ES-I3 (cell line): ENCODE results near the gene TMEM178A.
"Not testable (repeated sequence)": the region's sequence is repeated elsewhere in the genome, so short reads cannot be mapped to it uniquely, and the experiment has no call there.

ENCODE experiments used
- H3K36me3 ChIP-seq: 2 replicates; pipeline ENCODE4 v1.6.1; 2013; ENCODE audit warnings: mild to moderate bottlenecking, low read length, control low read depth, moderate library complexity; ENCODE audit not compliant: insufficient read depth
- H3K4me1 ChIP-seq: 2 replicates; pipeline ENCODE4 v1.6.1; 2013; ENCODE audit warnings: mild to moderate bottlenecking, control low read depth, low read length; ENCODE audit not compliant: insufficient read depth
- H3K9ac ChIP-seq: 2 replicates; pipeline ENCODE4 v1.6.1; 2013; ENCODE audit warnings: low read depth, mild to moderate bottlenecking, low read length, moderate library complexity
- H3K9me3 ChIP-seq: 2 replicates; pipeline ENCODE4 v1.6.1; 2013; ENCODE audit warnings: mild to moderate bottlenecking, low read length, moderate library complexity; ENCODE audit not compliant: control insufficient read depth, insufficient read depth

The TMEM178A gene

GRCh38 chr2:39720970-39721369, 55.3 kb downstream of the TMEM178A start:
- no peaks in the 10 kb centered on the region for H3K9me3 ChIP-seq
- H3K9ac ChIP-seq, result no peak overlapping the region
- H3K4me1 ChIP-seq, result peaks cover 23% of the 10 kb centered on the region
- H3K36me3 ChIP-seq, result no peaks in the 10 kb centered on the region

- no peaks in the 10 kb centered on the region for H3K9me3 ChIP-seq
- no peaks in the 10 kb centered on the region for H3K36me3 ChIP-seq
- H3K9ac ChIP-seq, result no peak overlapping the region
- peaks cover 23% of the 10 kb centered on the region for H3K4me1 ChIP-seq
These were observed 57.8 kb downstream of the TMEM178A start for GRCh38 chr2:39723497-39723896.

GRCh38 chr2:39723946-39724827, 58.5 kb downstream of the TMEM178A start:
- Histone ChIP-seq H3K36me3 (no peaks in the 10 kb centered on the region), H3K9me3 (no peaks in the 10 kb centered on the region), H3K9ac (no peak overlapping the region), H3K4me1 (peaks cover 23% of the 10 kb centered on the region)

- no peaks in the 10 kb centered on the region for H3K36me3 ChIP-seq
- no peaks in the 10 kb centered on the region for H3K9me3 ChIP-seq
- no peak overlapping the region for H3K9ac ChIP-seq
- H3K4me1 ChIP-seq, result peaks cover 23% of the 10 kb centered on the region
These were observed 59.1 kb downstream of the TMEM178A start for GRCh38 chr2:39724828-39725144.

- no peaks in the 10 kb centered on the region for H3K9me3 ChIP-seq
- no peak overlapping the region for H3K9ac ChIP-seq
- H3K36me3 ChIP-seq, result no peaks in the 10 kb centered on the region
- H3K4me1 ChIP-seq, result peaks cover 22% of the 10 kb centered on the region
These were observed 59.7 kb downstream of the TMEM178A start for GRCh38 chr2:39725401-39725800.

- H3K9ac ChIP-seq, H3K36me3 ChIP-seq: not testable (repeated sequence)
These were observed 62.4 kb downstream of the TMEM178A start for GRCh38 chr2:39728085-39728484.

GRCh38 chr2:39728941-39729351, 63.2 kb downstream of the TMEM178A start:
- peaks cover 6% of the 10 kb centered on the region; the same call in 1 of the 2 replicates for H3K4me1 ChIP-seq
- no peaks in the 10 kb centered on the region for H3K9me3 ChIP-seq
- H3K36me3 ChIP-seq, result no peaks in the 10 kb centered on the region
- H3K9ac ChIP-seq, result no peak overlapping the region

More at GRCh38 chr2:39728085-39728484, 62.4 kb downstream of the TMEM178A start:
- peaks cover 10% of the 10 kb centered on the region; the same call in 1 of the 2 replicates for H3K4me1 ChIP-seq
- H3K9me3 ChIP-seq, result not testable (repeated sequence)

GRCh38 chr2:39730276-39730675, 64.6 kb downstream of the TMEM178A start:
- no peaks in the 10 kb centered on the region for H3K36me3 ChIP-seq
- H3K9me3 ChIP-seq, result no peaks in the 10 kb centered on the region
- H3K4me1 ChIP-seq, result peaks cover 3% of the 10 kb centered on the region; the same call in 1 of the 2 replicates
- no peak overlapping the region for H3K9ac ChIP-seq

GRCh38 chr2:39730685-39731302, 65.1 kb downstream of the TMEM178A start:
- H3K9ac ChIP-seq, result no peak overlapping the region
- no peaks in the 10 kb centered on the region for H3K9me3 ChIP-seq
- H3K36me3 ChIP-seq, result no peaks in the 10 kb centered on the region; the same call in 1 of the 2 replicates
- peaks cover 3% of the 10 kb centered on the region; the same call in 1 of the 2 replicates for H3K4me1 ChIP-seq

- H3K36me3 ChIP-seq, result peaks cover 2% of the 10 kb centered on the region; the same call in 1 of the 2 replicates
- H3K9ac ChIP-seq, result no peak overlapping the region
- peaks cover 3% of the 10 kb centered on the region; the same call in 1 of the 2 replicates for H3K4me1 ChIP-seq
- H3K9me3 ChIP-seq, result no peaks in the 10 kb centered on the region
These were observed 65.8 kb downstream of the TMEM178A start for GRCh38 chr2:39731546-39731945.

- H3K9me3 ChIP-seq, result no peaks in the 10 kb centered on the region
- peaks cover 6% of the 10 kb centered on the region; the same call in 1 of the 2 replicates for H3K4me1 ChIP-seq
- peaks cover 5% of the 10 kb centered on the region; the same call in 1 of the 2 replicates for H3K36me3 ChIP-seq
- no peak overlapping the region for H3K9ac ChIP-seq
These were observed 66.8 kb downstream of the TMEM178A start for GRCh38 chr2:39732482-39732881.

GRCh38 chr2:39733070-39733674, 67.5 kb downstream of the TMEM178A start:
- Histone ChIP-seq H3K4me1 (peaks cover 6% of the 10 kb centered on the region; the same call in 1 of the 2 replicates), H3K9ac (no peak overlapping the region), H3K9me3 (no peaks in the 10 kb centered on the region), H3K36me3 (peaks cover 5% of the 10 kb centered on the region; the same call in 1 of the 2 replicates)

- peaks cover 6% of the 10 kb centered on the region; the same call in 1 of the 2 replicates for H3K4me1 ChIP-seq
- H3K9me3 ChIP-seq, result no peaks in the 10 kb centered on the region
- peaks cover 5% of the 10 kb centered on the region; the same call in 1 of the 2 replicates for H3K36me3 ChIP-seq
- no peak overlapping the region for H3K9ac ChIP-seq
These were observed 68.7 kb downstream of the TMEM178A start for GRCh38 chr2:39734445-39734844.

- Histone ChIP-seq H3K36me3 (peaks cover 5% of the 10 kb centered on the region; the same call in 1 of the 2 replicates), H3K4me1 (peaks cover 6% of the 10 kb centered on the region; the same call in 1 of the 2 replicates), H3K9me3 (no peaks in the 10 kb centered on the region), H3K9ac (no peak overlapping the region)
These were observed 69.9 kb downstream of the TMEM178A start for GRCh38 chr2:39735648-39736047.
